H9 (cell line): ENCODE results near the gene CSNK1G1. TPM values are rescaled to one million over a fixed set of nuclear protein-coding genes. Genes with fewer than 3 reads are reported as not detected.

ENCODE experiments used
- DNase-seq: peaks from one replicate; pipeline ENCODE4 v3.0.0-alpha.2; 2017
- H2AFZ ChIP-seq: one replicate; pipeline ENCODE4 v1.6.1; 2013; ENCODE audit warnings: mild to moderate bottlenecking, low read length, control low read depth, moderate library complexity
- H2AK5ac ChIP-seq: 2 replicates; pipeline ENCODE4 v1.6.1; 2013; ENCODE audit warnings: low read length, control low read depth, mixed read lengths; ENCODE audit not compliant: insufficient read length
- H2BK120ac ChIP-seq: one replicate; pipeline ENCODE4 v1.6.1; 2013; ENCODE audit warnings: low read depth, mild to moderate bottlenecking, low read length, control low read depth, inconsistent platforms; ENCODE audit not compliant: poor library complexity, severe bottlenecking
- H2BK12ac ChIP-seq: 2 replicates; pipeline ENCODE4 v1.6.1; 2013; ENCODE audit warnings: low read length, control low read depth, mixed read lengths, low read depth; ENCODE audit not compliant: insufficient read length
- H2BK15ac ChIP-seq: 2 replicates; pipeline ENCODE4 v1.6.1; 2013; ENCODE audit warnings: low read depth, low read length, control low read depth
- H2BK20ac ChIP-seq: one replicate; pipeline ENCODE4 v1.6.1; 2013; ENCODE audit warnings: low read depth, mild to moderate bottlenecking, low read length, control low read depth, inconsistent platforms; ENCODE audit not compliant: poor library complexity, severe bottlenecking
- H2BK5ac ChIP-seq: 2 replicates; pipeline ENCODE4 v1.6.1; 2013; ENCODE audit warnings: low read length, control low read depth, mixed read lengths; ENCODE audit not compliant: insufficient read length
- H3K14ac ChIP-seq: 2 replicates; pipeline ENCODE4 v1.6.1; 2013; ENCODE audit warnings: low read length, control low read depth; ENCODE audit not compliant: insufficient read depth
- H3K18ac ChIP-seq: 2 replicates; pipeline ENCODE4 v1.6.1; 2013; ENCODE audit warnings: low read depth, mild to moderate bottlenecking, mixed read lengths, low read length, control low read depth; ENCODE audit not compliant: insufficient read length
- H3K23ac ChIP-seq: 2 replicates; pipeline ENCODE4 v1.6.1; 2013; ENCODE audit warnings: low read length, control low read depth, mixed read lengths, low read depth; ENCODE audit not compliant: insufficient read length
- H3K23me2 ChIP-seq: 2 replicates; pipeline ENCODE4 v1.6.1; 2013; ENCODE audit warnings: low read depth, mild to moderate bottlenecking, mixed read lengths, low read length, control low read depth; ENCODE audit not compliant: insufficient read length, poor library complexity, severe bottlenecking
- H3K27ac ChIP-seq: 2 replicates; pipeline ENCODE4 v1.5.1; 2013; ENCODE audit warnings: low read length, control low read depth, mixed read lengths, low read depth; ENCODE audit not compliant: insufficient read length
- H3K27me3 ChIP-seq: 2 replicates; pipeline ENCODE4 v1.6.1; 2013; ENCODE audit warnings: low read length, control low read depth, inconsistent platforms; ENCODE audit not compliant: insufficient read depth
- H3K4ac ChIP-seq: 2 replicates; pipeline ENCODE4 v1.6.1; 2013; ENCODE audit warnings: low read depth, mild to moderate bottlenecking, control low read depth, inconsistent platforms, low read length, moderate library complexity
- H3K4me1 ChIP-seq: 2 replicates; pipeline ENCODE4 v1.6.1; 2013; ENCODE audit warnings: low read length, control low read depth, inconsistent platforms; ENCODE audit not compliant: insufficient read depth
- H3K4me2 ChIP-seq: 2 replicates; pipeline ENCODE4 v1.6.1; 2013; ENCODE audit warnings: low read length, control low read depth, mixed read lengths; ENCODE audit not compliant: insufficient read length, insufficient read depth
- H3K56ac ChIP-seq: 2 replicates; pipeline ENCODE4 v1.6.1; 2013; ENCODE audit warnings: low read depth, mild to moderate bottlenecking, mixed read lengths, low read length, control low read depth; ENCODE audit not compliant: insufficient read length
- H3K79me1 ChIP-seq: 2 replicates; pipeline ENCODE4 v1.6.1; 2013; ENCODE audit warnings: low read depth, mild to moderate bottlenecking, moderate library complexity, low read length, control low read depth, inconsistent platforms; ENCODE audit not compliant: insufficient read depth, poor library complexity, severe bottlenecking
- H3K79me2 ChIP-seq: 2 replicates; pipeline ENCODE4 v1.6.1; 2013; ENCODE audit warnings: low read length, control low read depth, inconsistent platforms; ENCODE audit not compliant: insufficient read depth
- H3K9ac ChIP-seq: 2 replicates; pipeline ENCODE4 v1.6.1; 2013; ENCODE audit warnings: low read length, control low read depth, mixed read lengths; ENCODE audit not compliant: insufficient read length; ENCODE audit errors: extremely low read depth
- H3K9me3 ChIP-seq: one replicate; pipeline ENCODE4 v1.6.1; 2013; ENCODE audit warnings: low read depth, low read length, inconsistent platforms; ENCODE audit not compliant: control insufficient read depth
- H3T11ph ChIP-seq: one replicate; pipeline ENCODE4 v1.6.1; 2013; ENCODE audit warnings: mild to moderate bottlenecking, low read length, control low read depth, inconsistent platforms
- H4K20me1 ChIP-seq: one replicate; pipeline ENCODE4 v1.6.1; 2013; ENCODE audit not compliant: control insufficient read depth, insufficient read length, insufficient read depth
- H4K5ac ChIP-seq: 2 replicates; pipeline ENCODE4 v1.6.1; 2013; ENCODE audit warnings: low read depth, mild to moderate bottlenecking, mixed read lengths, low read length, control low read depth; ENCODE audit not compliant: insufficient read length
- H4K8ac ChIP-seq: replicated peaks from 2 replicates; pipeline ENCODE4 v1.6.1; 2013; ENCODE audit warnings: low read length, control low read depth, mixed read lengths, low read depth; ENCODE audit not compliant: insufficient read length
- H4K91ac ChIP-seq: 2 replicates; pipeline ENCODE4 v1.6.1; 2013; ENCODE audit warnings: low read depth, mild to moderate bottlenecking, moderate library complexity, mixed read lengths, low read length, control low read depth; ENCODE audit not compliant: insufficient read length
- H3K27ac Mint-ChIP-seq, 3 experiments: 2 replicates in 2 of 3; 3 replicates in 1 of 3; pipeline ENCODE4 v1.8.0; 2020 to 2021; ENCODE audit warnings: mixed read lengths in 3 of 3, mild to moderate bottlenecking in 1 of 3, moderate library complexity in 1 of 3
- H3K27me3 Mint-ChIP-seq: 2 replicates; pipeline ENCODE4 v1.8.0; 2021; ENCODE audit warnings: low read depth, mild to moderate bottlenecking, moderate library complexity, mixed read lengths
- H3K36me3 Mint-ChIP-seq, 3 experiments: 2 replicates in 2 of 3; 3 replicates in 1 of 3; pipeline ENCODE4 v1.8.0; 2020 to 2021; ENCODE audit warnings: low read depth in 3 of 3, mixed read lengths in 3 of 3; ENCODE audit not compliant: insufficient read depth in 1 of 3
- H3K4me1 Mint-ChIP-seq, 2 experiments: 2 replicates each; pipeline ENCODE4 v1.8.0; 2020; ENCODE audit warnings: mixed read lengths in 2 of 2
- H3K4me3 Mint-ChIP-seq, 2 experiments: 2 replicates in 1 of 2; 3 replicates in 1 of 2; pipeline ENCODE4 v1.8.0; 2020 to 2021; ENCODE audit warnings: mild to moderate bottlenecking in 2 of 2, mixed read lengths in 2 of 2, moderate library complexity in 1 of 2
- H3K9me3 Mint-ChIP-seq, 2 experiments: 2 replicates in 1 of 2; 3 replicates in 1 of 2; pipeline ENCODE4 v1.8.0; 2020; ENCODE audit warnings: mild to moderate bottlenecking in 2 of 2, mixed read lengths in 2 of 2, moderate library complexity in 1 of 2
- CTCF ChIP-seq: fragments of 200-600 bp; sonication (generic); conservative IDR thresholded peaks from 3 replicates; pipeline ENCODE4 v1.8.0; 2021; ENCODE audit warnings: antibody characterized with exemption, mild to moderate bottlenecking
- WGBS: extraction: QIAGEN DNeasy Blood & Tissue Kit; methylation state at CpG from one replicate; pipeline ENCODE4 v1.1.7; 2013; ENCODE audit warnings: missing lambda C conversion rate, low lambda C conversion rate, mixed read lengths; ENCODE audit not compliant: insufficient read length; ENCODE audit errors: extremely low coverage; 5-methylcytosine and 5-hydroxymethylcytosine counted together
- total RNA-seq: library from RNA; stranded (reverse); gene quantifications from 2 replicates; pipeline ENCODE4 v1.2.1, GENCODE V29; 2021

Gene CSNK1G1
- total RNA-seq, 1 experiment from 2014 or later: 17.1 TPM

- Mint-ChIP-seq H3K27me3 (no peaks in the 10 kb centered on the region), H3K36me3 (peaks cover 6 to 34% (median 29%) of the 10 kb centered on the region in 3 experiments; a peak in 6 of 7 replicates), H3K27ac (no peak overlapping the region; a peak in 1 of 7 replicates), H3K4me1 (peaks cover 0 to 11% of the 10 kb centered on the region in 2 experiments; a peak in 2 of 4 replicates), H3K4me3 (no peak overlapping the region), H3K9me3 (no peaks in the 10 kb centered on the region)
- no peaks in the 10 kb centered on the region for H3K27me3 ChIP-seq
- no peaks in the 10 kb centered on the region for H3K79me1 ChIP-seq
- H4K8ac ChIP-seq: no peak overlapping the region
- no peak overlapping the region for H2AFZ ChIP-seq
- H2BK120ac ChIP-seq: no peak overlapping the region
- no peak overlapping the region for H3T11ph ChIP-seq
- no peaks in the 10 kb centered on the region for H3K9me3 ChIP-seq
- no peaks in the 10 kb centered on the region for H3K23me2 ChIP-seq
- TF ChIP-seq CTCF: no peak
- H2BK15ac ChIP-seq: no peak overlapping the region
- no peak overlapping the region for H3K56ac ChIP-seq
- DNase-seq: no peak
- no peak overlapping the region for H2AK5ac ChIP-seq
- no peak overlapping the region for H3K27ac ChIP-seq
- no peaks in the 10 kb centered on the region for H4K20me1 ChIP-seq
- H3K9ac ChIP-seq: no peak overlapping the region
- H4K5ac ChIP-seq: no peak overlapping the region
- no peak overlapping the region for H3K18ac ChIP-seq
- WGBS: no CpG with 5 or more reads among the region's 4 CpGs
- H3K4me2 ChIP-seq: no peak overlapping the region
- H3K4me1 ChIP-seq: no peaks in the 10 kb centered on the region
- H3K23ac ChIP-seq: no peak overlapping the region
- no peak overlapping the region for H3K14ac ChIP-seq
- no peak overlapping the region for H2BK12ac ChIP-seq
- H2BK5ac ChIP-seq: no peak overlapping the region
- no peak overlapping the region for H4K91ac ChIP-seq
- H3K79me2 ChIP-seq: no peaks in the 10 kb centered on the region
- no peak overlapping the region for H3K4ac ChIP-seq
- H2BK20ac ChIP-seq: no peak overlapping the region
Observed at GRCh38 chr15:64138331-64138941, 217.5 kb downstream of the CSNK1G1 start.
